A673 (cell line): ENCODE data around the gene SLC25A41. TPM values are rescaled to one million over a fixed set of nuclear protein-coding genes. Genes with fewer than 3 reads are reported as not detected.

Experiments
- BruUV-seq: library from RNA; stranded (reverse); fragments of 400-500 nt; replicated peaks from 2 replicates; lab custom pipeline; 2021; lab: Mats Ljungman, UMichigan
- CTCF ChIA-PET: fragments of 300-600 bp; sonication (Branson Sonifier 250); formaldehyde crosslinking; loops from one replicate; lab custom pipeline; 2022; ENCODE audit warnings: antibody characterized with exemption; lab: Charles Lee
- POLR2A ChIA-PET: fragments of 300-600 bp; sonication (Branson Sonifier 250); formaldehyde crosslinking; loops from one replicate; lab custom pipeline; 2022; ENCODE audit warnings: antibody characterized with exemption; ENCODE audit not compliant: low non-redundant PET; lab: Charles Lee
- DNase-seq: peaks from one replicate; pipeline ENCODE4 v3.0.0-alpha.2; 2015; ENCODE audit warnings: low spot score
- H3K27ac ChIP-seq: fragments of 200-600 bp; sonication (generic); 2 replicates; pipeline ENCODE4 v1.5.1; 2016; ENCODE audit warnings: mixed run types, low read depth, mild to moderate bottlenecking, mixed read lengths, antibody characterized with exemption, low read length; ENCODE audit not compliant: poor library complexity, severe bottlenecking
- H3K27me3 ChIP-seq: fragments of 200-600 bp; sonication (generic); replicated peaks from 2 replicates; pipeline ENCODE4 v1.6.1; 2017; ENCODE audit warnings: mixed run types, low read depth, mild to moderate bottlenecking, mixed read lengths, antibody characterized with exemption, low read length; ENCODE audit not compliant: insufficient read depth, poor library complexity
- H3K36me3 ChIP-seq: fragments of 200-600 bp; sonication (generic); 2 replicates; pipeline ENCODE4 v1.6.1; 2016; ENCODE audit warnings: mixed run types, mild to moderate bottlenecking, mixed read lengths, antibody characterized with exemption, low read length; ENCODE audit not compliant: insufficient read depth, poor library complexity, severe bottlenecking
- H3K4me1 ChIP-seq: fragments of 200-600 bp; sonication (generic); 2 replicates; pipeline ENCODE4 v1.6.1; 2017; ENCODE audit warnings: mixed run types, mild to moderate bottlenecking, mixed read lengths, antibody characterized with exemption, low read length; ENCODE audit not compliant: insufficient read depth, poor library complexity, severe bottlenecking
- H3K4me3 ChIP-seq: fragments of 200-600 bp; sonication (generic); 2 replicates; pipeline ENCODE4 v1.5.1; 2016; ENCODE audit warnings: low read depth, mixed run types, mild to moderate bottlenecking, mixed read lengths, low read length; ENCODE audit not compliant: poor library complexity, severe bottlenecking
- H3K9me3 ChIP-seq: fragments of 200-600 bp; sonication (generic); 2 replicates; pipeline ENCODE4 v1.6.1; 2016; ENCODE audit warnings: mixed run types, low read depth, mild to moderate bottlenecking, mixed read lengths, antibody characterized with exemption, low read length; ENCODE audit not compliant: poor library complexity, severe bottlenecking
- CTCF ChIP-seq: fragments of 300-800, 200-600 bp; sonication (generic); conservative IDR thresholded peaks from 2 replicates; pipeline ENCODE4 v1.5.1; 2017; ENCODE audit warnings: low read depth, mild to moderate bottlenecking, antibody characterized with exemption, low read length, moderate library complexity, mixed read lengths
- EZH2 ChIP-seq: fragments of 200-600 bp; sonication (generic); IDR thresholded peaks from 2 replicates; pipeline ENCODE4 v1.6.1; 2017; ENCODE audit warnings: borderline replicate concordance, low read depth, mild to moderate bottlenecking, mixed read lengths, antibody characterized with exemption, low read length; ENCODE audit not compliant: poor library complexity, severe bottlenecking
- intact Hi-C: fragments of 100-400 bp; cut with micrococcal nuclease; formaldehyde crosslinking; loops from one replicate; pipeline ENCODE4 v1.10.0; 2022; ENCODE audit not compliant: unreplicated experiment
- total RNA-seq: library from RNA; stranded (reverse); gene quantifications from 2 replicates; pipeline ENCODE4 v1.2.3, GENCODE V29; 2021

The SLC25A41 gene
- total RNA-seq, 1 experiment from 2014 or later, result 0.39 TPM

GRCh38 chr19:6423499-6424194, 9.9 kb downstream of the SLC25A41 start:
- DNase-seq, result peak; percentile 61
- Histone ChIP-seq H3K36me3 (peaks cover 43% of the 10 kb centered on the region), H3K27ac (peak overlapping the region; percentile 86), H3K27me3 (no peaks in the 10 kb centered on the region), H3K9me3 (no peaks in the 10 kb centered on the region), H3K4me1 (peaks cover 14% of the 10 kb centered on the region), H3K4me3 (peak overlapping the region; percentile 99)
- CTCF ChIA-PET, result no interaction called here
- intact Hi-C loops, result loop anchor here (5.0 kb wide), 1 partner anchor 51 kb away; the partner anchor contains the start of gene ALKBH7
- TSS peak; percentile 43 for BruUV-seq
- POLR2A ChIA-PET, result no interaction called here
- TF ChIP-seq EZH2 (no peak), CTCF (no peak)

- no peaks in the 10 kb centered on the region for H3K9me3 ChIP-seq
- intact Hi-C loops, result loop anchor here (5.0 kb wide), 1 partner anchor 49 kb away; the partner anchor contains the start of gene ALKBH7
- ChIA-PET CTCF (no interaction called here), POLR2A (no interaction called here)
- no peak overlapping the region for H3K4me3 ChIP-seq
- TF ChIP-seq CTCF (no peak), EZH2 (no peak)
- DNase-seq, result no peak
- H3K27me3 ChIP-seq, result no peaks in the 10 kb centered on the region
- H3K36me3 ChIP-seq, result peaks cover 66% of the 10 kb centered on the region
- peaks cover 14% of the 10 kb centered on the region for H3K4me1 ChIP-seq
- H3K27ac ChIP-seq, result peak overlapping the region; percentile 52
- no TSS peak for BruUV-seq
Measured at GRCh38 chr19:6421075-6422014, 12.2 kb downstream of the SLC25A41 start.

- Histone ChIP-seq H3K9me3 (no peaks in the 10 kb centered on the region), H3K36me3 (peaks cover 91% of the 10 kb centered on the region), H3K27ac (no peak overlapping the region), H3K27me3 (no peaks in the 10 kb centered on the region), H3K4me3 (no peak overlapping the region), H3K4me1 (peaks cover 14% of the 10 kb centered on the region)
- DNase-seq, result no peak
- TF ChIP-seq EZH2, result no peak
- no peak for TF ChIP-seq CTCF
- CTCF ChIA-PET, result no interaction called here
- POLR2A ChIA-PET, result no interaction called here
- intact Hi-C loops, result no loop called here
- BruUV-seq, result no TSS peak
Measured at GRCh38 chr19:6418562-6418932, 15.0 kb downstream of the SLC25A41 start.
